Measurements from ENCODE around the gene LRRC17. TPM values are rescaled to one million over a fixed set of nuclear protein-coding genes. Genes with fewer than 3 reads are reported as not detected.
"Not testable (repeated sequence)": the region's sequence is repeated elsewhere in the genome, so short reads cannot be mapped to it uniquely, and the experiment has no call there.

Gene LRRC17
- total RNA-seq, 1 donor from 2014 or later, result 35.8 TPM

- H3K27me3 Mint-ChIP-seq (ENCODE audit: low read depth), result no peaks in the 10 kb centered on the region
These were observed 55.0 kb downstream of the LRRC17 start for GRCh38 chr7:102967798-102968197.

DNA sequence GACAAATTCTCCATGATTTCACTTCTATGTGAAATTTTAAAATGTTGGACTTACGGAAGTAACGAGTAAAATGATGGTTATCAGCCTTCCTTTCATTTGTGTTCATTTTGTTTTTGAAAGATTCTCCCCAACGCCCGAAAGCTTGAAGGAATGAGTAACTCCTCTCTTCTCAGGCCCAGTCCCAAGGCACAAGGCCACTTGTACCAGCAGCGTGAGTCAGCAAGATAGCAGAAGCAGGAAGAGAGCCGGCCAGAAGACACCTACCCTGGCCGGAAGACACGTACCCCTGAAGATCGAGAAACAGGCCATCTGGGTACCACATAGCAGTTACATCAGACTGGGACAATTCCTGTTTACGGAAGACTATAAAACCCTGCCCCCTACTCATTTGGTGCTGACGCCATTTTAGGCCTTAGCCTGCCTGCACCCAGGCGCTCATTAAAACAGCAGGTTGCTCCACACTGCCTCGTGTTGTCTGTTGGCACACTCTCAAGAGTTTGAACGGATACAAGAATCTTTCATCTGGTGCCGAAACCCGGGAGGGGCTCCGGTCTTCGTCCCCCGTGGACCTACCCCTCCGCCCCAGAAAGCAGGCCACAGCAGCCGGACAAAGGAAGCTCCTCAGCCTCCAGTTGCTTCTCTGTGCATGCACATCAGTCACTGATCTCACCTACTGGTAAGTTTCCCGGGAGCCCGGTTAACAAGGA is 60.4 kb downstream of the LRRC17 start:
- DNase-seq (ENCODE audit: low read depth, low spot score), result no peak
- Mint-ChIP-seq H3K27ac (ENCODE audit: unreplicated experiment) (no peak overlapping the region), H3K9me3 (peaks cover 8% of the 10 kb centered on the region), H3K27me3 (ENCODE audit: low read depth) (no peaks in the 10 kb centered on the region), H3K4me3 (no peak overlapping the region), H3K36me3 (ENCODE audit: low read depth) (peaks cover 10% of the 10 kb centered on the region), H3K4me1 (no peaks in the 10 kb centered on the region)
- TF ChIP-seq, protein P1, sequence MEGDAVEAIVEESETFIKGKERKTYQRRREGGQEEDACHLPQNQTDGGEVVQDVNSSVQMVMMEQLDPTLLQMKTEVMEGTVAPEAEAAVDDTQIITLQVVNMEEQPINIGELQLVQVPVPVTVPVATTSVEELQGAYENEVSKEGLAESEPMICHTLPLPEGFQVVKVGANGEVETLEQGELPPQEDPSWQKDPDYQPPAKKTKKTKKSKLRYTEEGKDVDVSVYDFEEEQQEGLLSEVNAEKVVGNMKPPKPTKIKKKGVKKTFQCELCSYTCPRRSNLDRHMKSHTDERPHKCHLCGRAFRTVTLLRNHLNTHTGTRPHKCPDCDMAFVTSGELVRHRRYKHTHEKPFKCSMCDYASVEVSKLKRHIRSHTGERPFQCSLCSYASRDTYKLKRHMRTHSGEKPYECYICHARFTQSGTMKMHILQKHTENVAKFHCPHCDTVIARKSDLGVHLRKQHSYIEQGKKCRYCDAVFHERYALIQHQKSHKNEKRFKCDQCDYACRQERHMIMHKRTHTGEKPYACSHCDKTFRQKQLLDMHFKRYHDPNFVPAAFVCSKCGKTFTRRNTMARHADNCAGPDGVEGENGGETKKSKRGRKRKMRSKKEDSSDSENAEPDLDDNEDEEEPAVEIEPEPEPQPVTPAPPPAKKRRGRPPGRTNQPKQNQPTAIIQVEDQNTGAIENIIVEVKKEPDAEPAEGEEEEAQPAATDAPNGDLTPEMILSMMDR (conservative IDR thresholded peaks at IDR 0.05), result no peak

More at GRCh38 chr7:102967798-102968197, 55.0 kb downstream of the LRRC17 start:
- Mint-ChIP-seq H3K4me3 (no peak overlapping the region), H3K36me3 (ENCODE audit: low read depth) (no peaks in the 10 kb centered on the region), H3K4me1 (no peaks in the 10 kb centered on the region), H3K27ac (ENCODE audit: unreplicated experiment) (no peak overlapping the region), H3K9me3 (no peaks in the 10 kb centered on the region)
- TF ChIP-seq, protein P1 (conservative IDR thresholded peaks at IDR 0.05), result no peak
- no peak for DNase-seq (ENCODE audit: low read depth, low spot score)

- H3K27ac Mint-ChIP-seq (ENCODE audit: unreplicated experiment), result no peak overlapping the region
- no peak for DNase-seq (ENCODE audit: low read depth, low spot score)
- TF ChIP-seq, protein P1 (conservative IDR thresholded peaks at IDR 0.05), result no peak
- peaks cover 10% of the 10 kb centered on the region for H3K36me3 Mint-ChIP-seq (ENCODE audit: low read depth)
- H3K4me1 Mint-ChIP-seq, result no peaks in the 10 kb centered on the region
- no peak overlapping the region for H3K4me3 Mint-ChIP-seq
- H3K9me3 Mint-ChIP-seq, result peaks cover 8% of the 10 kb centered on the region
- H3K27me3 Mint-ChIP-seq (ENCODE audit: low read depth), result no peaks in the 10 kb centered on the region
These were observed 61.8 kb downstream of the LRRC17 start for GRCh38 chr7:102974366-102975236.

GRCh38 chr7:102975854-102976253 is 63.1 kb downstream of the LRRC17 start:
- no peaks in the 10 kb centered on the region for H3K27me3 Mint-ChIP-seq (ENCODE audit: low read depth)

DNA sequence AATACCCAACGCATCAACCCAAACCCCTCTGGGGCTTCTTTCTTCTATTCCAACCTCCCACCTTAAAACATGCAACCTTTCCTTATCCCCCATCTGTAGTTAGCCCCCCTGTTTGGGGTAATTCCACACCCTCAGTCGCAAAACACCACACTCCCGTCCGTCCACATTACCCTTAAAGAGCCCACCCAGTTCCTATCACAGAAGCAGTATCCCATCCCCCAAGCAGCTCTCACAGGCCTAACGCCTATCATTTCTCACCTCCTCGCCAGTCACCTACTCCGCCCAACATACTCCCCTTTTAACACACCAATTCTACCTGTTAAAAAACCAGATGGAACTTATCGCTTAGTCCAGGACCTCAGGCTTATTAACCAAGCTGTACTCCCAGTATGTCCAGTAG is 63.7 kb downstream of the LRRC17 start:
- H3K27me3 Mint-ChIP-seq (ENCODE audit: low read depth), result no peaks in the 10 kb centered on the region
- H3K4me1 Mint-ChIP-seq, result no peaks in the 10 kb centered on the region
- TF ChIP-seq, protein P1 (conservative IDR thresholded peaks at IDR 0.05), result no peak
- H3K4me3 Mint-ChIP-seq, result no peak overlapping the region
- peak overlapping the region; percentile 38 for H3K27ac Mint-ChIP-seq (ENCODE audit: unreplicated experiment)
- no peak for DNase-seq (ENCODE audit: low read depth, low spot score)
- peaks cover 10% of the 10 kb centered on the region for H3K36me3 Mint-ChIP-seq (ENCODE audit: low read depth)
- H3K9me3 Mint-ChIP-seq, result peaks cover 11% of the 10 kb centered on the region

More at GRCh38 chr7:102975854-102976253, 63.1 kb downstream of the LRRC17 start:
- no peak for DNase-seq (ENCODE audit: low read depth, low spot score)
- Mint-ChIP-seq H3K4me3 (no peak overlapping the region), H3K27ac (ENCODE audit: unreplicated experiment) (no peak overlapping the region), H3K9me3 (peaks cover 10% of the 10 kb centered on the region), H3K4me1 (no peaks in the 10 kb centered on the region), H3K36me3 (ENCODE audit: low read depth) (peaks cover 10% of the 10 kb centered on the region)
- TF ChIP-seq, protein P1 (conservative IDR thresholded peaks at IDR 0.05), result no peak

- not testable (repeated sequence) for H3K4me1 Mint-ChIP-seq; H3K27ac Mint-ChIP-seq (ENCODE audit: unreplicated experiment); H3K4me3 Mint-ChIP-seq; DNase-seq (ENCODE audit: low read depth, low spot score); H3K36me3 Mint-ChIP-seq (ENCODE audit: low read depth); H3K27me3 Mint-ChIP-seq (ENCODE audit: low read depth)
- peaks cover 11% of the 10 kb centered on the region for H3K9me3 Mint-ChIP-seq
These were observed 64.8 kb downstream of the LRRC17 start for GRCh38 chr7:102977586-102977985.

Measured in neural crest cell (in vitro differentiated cells).